NCI-H187 (cell line): ENCODE results near the gene CST7.
"Not testable (repeated sequence)": the region's sequence is repeated elsewhere in the genome, so short reads cannot be mapped to it uniquely, and the experiment has no call there.

ENCODE experiments used
- DNase-seq, 2 experiments: peaks; one replicate each; lab custom pipeline; 2025; lab: John Stamatoyannopoulos, UW

CST7 gene

GRCh38 chr20:24986436-24987015 is 37.5 kb downstream of the CST7 start:
- DNase-seq: peak; percentile 31 to 54

GRCh38 chr20:24987244-24987643 is 38.2 kb downstream of the CST7 start:
- no peak for DNase-seq

GRCh38 chr20:24987873-24988835 is 39.1 kb downstream of the CST7 start:
- DNase-seq: no peak

- DNase-seq: no peak
These were observed 40.1 kb downstream of the CST7 start for GRCh38 chr20:24989162-24989561.

- DNase-seq: no peak
These were observed 41.8 kb downstream of the CST7 start for GRCh38 chr20:24990810-24991252.

GRCh38 chr20:24991897-24992486 is 42.9 kb downstream of the CST7 start:
- no peak for DNase-seq

GRCh38 chr20:24992487-24993205 is 43.6 kb downstream of the CST7 start, which contains the start of gene APMAP:
TSS of gene APMAP (minus strand) at chr20:24992751. CDS start at chr20:24992688, 63 bp downstream.
- DNase-seq: peak; percentile 55 to 80

GRCh38 chr20:24993337-24994185 is 44.5 kb downstream of the CST7 start:
- no peak for DNase-seq

- DNase-seq: no peak
These were observed 45.1 kb downstream of the CST7 start for GRCh38 chr20:24994186-24994465.

GRCh38 chr20:24994470-24995368 is 45.6 kb downstream of the CST7 start:
- peak in 1 of 2 experiments; percentile 16 for DNase-seq

- DNase-seq: no peak
These were observed 46.8 kb downstream of the CST7 start for GRCh38 chr20:24995741-24996448.

- DNase-seq: no peak
These were observed 47.6 kb downstream of the CST7 start for GRCh38 chr20:24996449-24997377.

- DNase-seq: no peak
These were observed 49.1 kb downstream of the CST7 start for GRCh38 chr20:24998121-24998520.

- DNase-seq: no peak
These were observed 49.8 kb downstream of the CST7 start for GRCh38 chr20:24998631-24999445.

- DNase-seq: no peak
These were observed 50.5 kb downstream of the CST7 start for GRCh38 chr20:24999568-24999967.

GRCh38 chr20:25000268-25000801 is 51.3 kb downstream of the CST7 start:
- DNase-seq: no peak

GRCh38 chr20:25001323-25001722 is 52.3 kb downstream of the CST7 start:
- DNase-seq: not testable (repeated sequence)
